Kidney (tissue), 22 donors: ENCODE data around the gene FUBP3. TPM values are rescaled to one million over a fixed set of nuclear protein-coding genes. Genes with fewer than 3 reads are reported as not detected.
A peak's percentile ranks its signal among the peaks of the same experiment; 100 is the strongest.

Source experiments
- DNase-seq, 5 donors: peaks; one replicate each; pipeline ENCODE4 v3.0.0-alpha.2; 2013 to 2020
- FAIRE-seq: peaks from 2 replicates; lab custom pipeline; 2012; peaks lifted over from hg19 to GRCh38; lab: Jason Lieb, UNC
- H3K27ac ChIP-seq, 2 donors: one replicate each; pipeline ENCODE4 v1.7.0; 2013; ENCODE audit warnings: low read depth in 2 of 2, low read length in 2 of 2, inconsistent platforms in 1 of 2
- H3K27me3 ChIP-seq: one replicate; pipeline ENCODE4 v1.7.1; 2013; ENCODE audit warnings: low read length, inconsistent platforms; ENCODE audit not compliant: control insufficient read depth, insufficient read depth
- H3K36me3 ChIP-seq, 3 donors: one replicate each; pipeline versions ENCODE4 v1.7.0 to v1.7.1; 2013; ENCODE audit warnings: low read length in 3 of 3, control low read depth in 1 of 3, inconsistent platforms in 1 of 3; ENCODE audit not compliant: insufficient read depth in 3 of 3, control insufficient read depth in 2 of 3
- H3K4me1 ChIP-seq, 3 donors: one replicate each; pipeline versions ENCODE4 v1.7.0 to v1.7.1; 2013; ENCODE audit warnings: low read length in 3 of 3, inconsistent platforms in 1 of 3, low read depth in 1 of 3; ENCODE audit not compliant: control insufficient read depth in 2 of 3, insufficient read depth in 2 of 3
- H3K4me3 ChIP-seq, 3 donors: one replicate each; pipeline versions ENCODE4 v1.7.0 to v1.8.1; 2013; ENCODE audit warnings: low read length in 3 of 3, control low read depth in 1 of 3, inconsistent platforms in 1 of 3
- H3K9ac ChIP-seq, 3 donors: one replicate each; pipeline versions ENCODE4 v1.7.0 to v1.7.1; 2013; ENCODE audit warnings: low read length in 3 of 3, control low read depth in 1 of 3, inconsistent platforms in 1 of 3
- H3K9me3 ChIP-seq, 3 donors: one replicate each; pipeline versions ENCODE4 v1.7.0 to v1.7.1; 2013; ENCODE audit warnings: low read length in 3 of 3, control low read depth in 1 of 3, inconsistent platforms in 1 of 3; ENCODE audit not compliant: control insufficient read depth in 2 of 3, insufficient read depth in 1 of 3
- intact Hi-C: fragments of 100-400 bp; cut with DNase I; formaldehyde crosslinking; loops from one replicate; pipeline ENCODE4 v1.11.1; 2022
- long read RNA-seq, 10 donors: library from polyadenylated mRNA in 1 of 10; unstranded in 1 of 10; transcript quantifications; one replicate each; pipeline ENCODE4 v2.0.0 and lab custom pipeline, GENCODE V29; 2021 to 2026
- polyA plus RNA-seq: library from polyadenylated mRNA; stranded (reverse); fragments of 350-450 nt; fragmentation: Illumina TruSeq; extraction: RNeasy Lipid Tissue Mini Kit (QIAGEN cat#74804); gene quantifications from one replicate; pipeline ENCODE4 v1.2.3, GENCODE V29; 2014; ENCODE audit warnings: low read depth, low replicate concordance; ENCODE audit not compliant: insufficient read depth
- total RNA-seq: library from RNA; stranded (reverse); fragmentation: NEBNext Ultra II Directional; extraction: Animal tissue kit (Norgen Biotek cat#: 25700); gene quantifications from one replicate; pipeline ENCODE4 v1.2.1, GENCODE V29; 2021
- TF ChIP-seq, protein P1 (sequence below): IDR thresholded peaks from 3 replicates; pipeline ENCODE4 v1.5.1; 2012; ENCODE audit warnings: mild to moderate bottlenecking, moderate library complexity, borderline replicate concordance; ENCODE audit not compliant: insufficient read depth; ENCODE audit errors: extremely low read depth
- donor health status: control.
- donor health status: control.
- donor health status: control.
- donor health status: control.
- donor health status: control.
- donor health status: DM: yes; HTN: yes; CAD: no.
- donor health status: Normal renal cell carcinoma (clear cell type).

The FUBP3 gene, protein sequence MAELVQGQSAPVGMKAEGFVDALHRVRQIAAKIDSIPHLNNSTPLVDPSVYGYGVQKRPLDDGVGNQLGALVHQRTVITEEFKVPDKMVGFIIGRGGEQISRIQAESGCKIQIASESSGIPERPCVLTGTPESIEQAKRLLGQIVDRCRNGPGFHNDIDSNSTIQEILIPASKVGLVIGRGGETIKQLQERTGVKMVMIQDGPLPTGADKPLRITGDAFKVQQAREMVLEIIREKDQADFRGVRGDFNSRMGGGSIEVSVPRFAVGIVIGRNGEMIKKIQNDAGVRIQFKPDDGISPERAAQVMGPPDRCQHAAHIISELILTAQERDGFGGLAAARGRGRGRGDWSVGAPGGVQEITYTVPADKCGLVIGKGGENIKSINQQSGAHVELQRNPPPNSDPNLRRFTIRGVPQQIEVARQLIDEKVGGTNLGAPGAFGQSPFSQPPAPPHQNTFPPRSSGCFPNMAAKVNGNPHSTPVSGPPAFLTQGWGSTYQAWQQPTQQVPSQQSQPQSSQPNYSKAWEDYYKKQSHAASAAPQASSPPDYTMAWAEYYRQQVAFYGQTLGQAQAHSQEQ
- total RNA-seq (44.1 TPM), polyA plus RNA-seq (19.4 TPM)
- long read RNA-seq, donor 1, transcript FUBP3-201 (19 exons, 3,124 nt) = major isoform, 6 of 8 reads
- long read RNA-seq, donor 1, partial matches to known transcripts = 0 of 8 reads
- long read RNA-seq, donor 1, other reads (novel, unspliced or antisense) = 0 of 8 reads
- long read RNA-seq, donor 2, transcript FUBP3-201 (19 exons, 3,124 nt) = major isoform, 8 of 9 reads
- long read RNA-seq, donor 2, partial matches to known transcripts = 0 of 9 reads
- long read RNA-seq, donor 2, other reads (novel, unspliced or antisense) = 0 of 9 reads
- long read RNA-seq, donor 3, transcript FUBP3-201 (19 exons, 3,124 nt) = major isoform, 8 of 8 reads
- long read RNA-seq, donor 3, partial matches to known transcripts = 0 of 8 reads
- long read RNA-seq, donor 3, other reads (novel, unspliced or antisense) = 0 of 8 reads
- long read RNA-seq, donor 4, partial matches to known transcripts = 0 of 3 reads
- long read RNA-seq, donor 4, other reads (novel, unspliced or antisense) = 0 of 3 reads
- long read RNA-seq, donor 5, partial matches to known transcripts = 0 of 2 reads
- long read RNA-seq, donor 5, other reads (novel, unspliced or antisense) = 0 of 2 reads
- long read RNA-seq, donor 6 = 0 reads
- long read RNA-seq, donor 7, transcript FUBP3-201 (19 exons, 3,124 nt) = major isoform, 24 of 50 reads
- long read RNA-seq, donor 7, partial matches to known transcripts = 7 of 50 reads
- long read RNA-seq, donor 7, other reads (novel, unspliced or antisense) = 15 of 50 reads
- long read RNA-seq, donor 8, partial matches to known transcripts = 0 of 1 reads
- long read RNA-seq, donor 8, other reads (novel, unspliced or antisense) = 0 of 1 reads
- long read RNA-seq, donor 9, partial matches to known transcripts = 0 of 1 reads
- long read RNA-seq, donor 9, other reads (novel, unspliced or antisense) = 0 of 1 reads
- long read RNA-seq, donor 10, partial matches to known transcripts = 0 of 3 reads
- long read RNA-seq, donor 10, other reads (novel, unspliced or antisense) = 0 of 3 reads

DNA sequence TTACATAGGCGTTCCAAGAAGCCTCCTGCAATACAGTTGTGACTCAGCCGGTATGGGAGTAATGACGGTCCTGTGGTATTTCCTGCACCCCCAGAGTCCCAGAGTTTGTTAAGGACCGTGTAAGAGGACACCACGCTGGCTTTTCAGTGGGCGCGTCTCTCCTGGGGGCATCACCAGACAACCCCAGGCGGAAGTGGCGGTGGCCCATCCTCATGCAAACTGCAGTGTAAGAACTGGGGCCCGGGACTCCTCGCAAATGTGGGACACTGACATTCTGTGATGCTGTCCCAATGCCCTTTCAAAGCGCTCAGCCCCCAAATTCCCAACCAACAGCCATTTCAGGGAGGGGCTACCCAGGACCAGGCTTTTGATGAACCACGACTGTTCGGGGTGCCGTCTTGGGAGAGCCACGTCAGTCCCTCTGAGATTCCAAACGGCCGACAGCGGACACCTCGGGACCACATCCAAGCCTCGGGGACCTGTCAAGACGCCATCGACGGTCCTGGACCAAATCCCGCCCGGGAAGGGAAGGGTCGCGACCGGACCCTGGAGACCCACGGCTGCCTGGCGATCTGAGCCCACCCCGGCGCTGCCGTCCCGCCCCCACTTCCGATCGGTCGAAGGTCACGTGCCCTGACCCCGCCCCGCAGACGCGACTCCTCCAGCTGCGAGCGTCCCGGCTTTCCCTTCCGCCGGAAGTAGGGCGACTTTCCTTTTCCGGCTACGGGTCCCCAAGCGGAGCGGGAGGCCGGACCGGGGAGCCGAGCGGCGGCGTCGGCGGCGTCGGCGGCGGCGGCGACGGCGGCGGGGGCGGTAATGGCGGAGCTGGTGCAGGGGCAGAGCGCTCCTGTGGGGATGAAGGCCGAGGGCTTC, at the start of gene FUBP3:
Gene FUBP3 (plus strand): TSS at position 713 of the 873 bp plus-strand sequence. CDS start 104 bp downstream, at position 817.
- no peaks in the 10 kb centered on the region for H3K27me3 ChIP-seq
- intact Hi-C loops = no loop called here
- peak within 1 kb of the TSS; percentile 82 to 97 (median 94) for H3K9ac ChIP-seq
- peak within 1 kb of the TSS; percentile 87 to 98 (median 98) for H3K4me3 ChIP-seq
- no peaks in the 10 kb centered on the region for H3K9me3 ChIP-seq
- no peak for FAIRE-seq
- peak within 1 kb of the TSS; percentile 83 to 89 for H3K27ac ChIP-seq
- peak; percentile 93 to 98 (median 95) for DNase-seq
- peaks cover 4 to 15% (median 11%) of the 10 kb centered on the region in 3 donors for H3K4me1 ChIP-seq
- no peaks in the 10 kb centered on the region for H3K36me3 ChIP-seq
- TF ChIP-seq, protein P1, sequence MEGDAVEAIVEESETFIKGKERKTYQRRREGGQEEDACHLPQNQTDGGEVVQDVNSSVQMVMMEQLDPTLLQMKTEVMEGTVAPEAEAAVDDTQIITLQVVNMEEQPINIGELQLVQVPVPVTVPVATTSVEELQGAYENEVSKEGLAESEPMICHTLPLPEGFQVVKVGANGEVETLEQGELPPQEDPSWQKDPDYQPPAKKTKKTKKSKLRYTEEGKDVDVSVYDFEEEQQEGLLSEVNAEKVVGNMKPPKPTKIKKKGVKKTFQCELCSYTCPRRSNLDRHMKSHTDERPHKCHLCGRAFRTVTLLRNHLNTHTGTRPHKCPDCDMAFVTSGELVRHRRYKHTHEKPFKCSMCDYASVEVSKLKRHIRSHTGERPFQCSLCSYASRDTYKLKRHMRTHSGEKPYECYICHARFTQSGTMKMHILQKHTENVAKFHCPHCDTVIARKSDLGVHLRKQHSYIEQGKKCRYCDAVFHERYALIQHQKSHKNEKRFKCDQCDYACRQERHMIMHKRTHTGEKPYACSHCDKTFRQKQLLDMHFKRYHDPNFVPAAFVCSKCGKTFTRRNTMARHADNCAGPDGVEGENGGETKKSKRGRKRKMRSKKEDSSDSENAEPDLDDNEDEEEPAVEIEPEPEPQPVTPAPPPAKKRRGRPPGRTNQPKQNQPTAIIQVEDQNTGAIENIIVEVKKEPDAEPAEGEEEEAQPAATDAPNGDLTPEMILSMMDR = no peak

DNA sequence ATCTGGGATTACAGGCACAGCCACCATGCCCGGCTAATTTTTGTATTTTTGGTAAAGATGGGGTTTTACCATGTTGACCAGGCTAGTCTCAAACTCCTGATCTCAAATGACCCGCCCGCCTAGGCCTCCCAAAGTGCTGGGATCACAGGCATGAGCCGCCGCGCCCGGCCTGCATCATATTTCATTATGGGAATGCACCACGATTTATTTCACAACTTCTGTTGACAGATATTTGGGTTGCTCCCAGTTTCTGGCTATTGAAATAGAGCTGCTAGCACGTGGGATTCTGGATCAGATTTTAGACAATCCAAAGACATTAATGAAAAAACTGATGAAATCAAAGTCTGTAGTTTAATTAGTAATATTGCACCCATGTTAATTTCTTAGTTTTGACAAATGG, 48.4 kb upstream of the FUBP3 start:
- intact Hi-C loops = no loop called here
- TF ChIP-seq, protein P1 = no peak
- H3K36me3 ChIP-seq = no peaks in the 10 kb centered on the region
- H3K27me3 ChIP-seq = peaks cover 3% of the 10 kb centered on the region
- DNase-seq (no peak), FAIRE-seq (no peak)
- no peak overlapping the region for H3K27ac ChIP-seq
- peaks cover 0 to 3% (median 0%) of the 10 kb centered on the region in 3 donors for H3K4me1 ChIP-seq
- H3K9me3 ChIP-seq = no peaks in the 10 kb centered on the region
- no peak overlapping the region for H3K9ac ChIP-seq
- no peak overlapping the region for H3K4me3 ChIP-seq

DNA sequence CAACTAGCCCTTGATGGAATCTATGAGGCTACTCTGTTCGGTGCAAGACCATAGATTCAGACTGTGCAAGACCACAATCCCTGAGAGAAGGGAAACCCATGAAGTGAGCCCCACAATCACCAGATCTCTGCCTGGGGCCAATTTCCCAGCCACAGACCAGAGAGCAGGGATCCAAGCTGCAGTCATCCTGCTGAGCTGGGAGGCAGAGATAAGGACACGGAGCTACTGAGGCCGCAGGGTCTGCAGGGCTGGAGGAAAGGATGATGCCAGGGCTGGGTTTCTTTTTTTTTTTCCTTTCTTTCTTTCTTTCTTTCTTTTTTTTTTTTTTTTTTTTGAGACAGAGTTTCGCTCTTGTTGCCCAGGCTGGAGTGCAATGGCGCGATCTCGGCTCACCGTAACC, 47.7 kb upstream of the FUBP3 start:
- Histone ChIP-seq H3K27me3 (peaks cover 5% of the 10 kb centered on the region), H3K4me1 (peaks cover 0 to 3% (median 0%) of the 10 kb centered on the region in 3 donors), H3K27ac (no peak overlapping the region), H3K9ac (no peak overlapping the region), H3K4me3 (no peak overlapping the region), H3K36me3 (no peaks in the 10 kb centered on the region), H3K9me3 (no peaks in the 10 kb centered on the region)
- FAIRE-seq (no peak), DNase-seq (no peak)
- intact Hi-C loops = no loop called here
- TF ChIP-seq, protein P1 = no peak
